ENCODE measurements around the gene ZNF77. TPM values are rescaled to one million over a fixed set of nuclear protein-coding genes. Genes with fewer than 3 reads are reported as not detected.
A peak's percentile ranks its signal among the peaks of the same experiment; 100 is the strongest.

The ZNF77 gene
- total RNA-seq (6.4 and 8.5 TPM in 2 replicates), polyA plus RNA-seq (3.1 and 4.0 TPM in 2 replicates), polyA minus RNA-seq (1.8 and 3.9 TPM in 2 replicates)
- total RNA-seq (2013) = 6.2 TPM

DNA sequence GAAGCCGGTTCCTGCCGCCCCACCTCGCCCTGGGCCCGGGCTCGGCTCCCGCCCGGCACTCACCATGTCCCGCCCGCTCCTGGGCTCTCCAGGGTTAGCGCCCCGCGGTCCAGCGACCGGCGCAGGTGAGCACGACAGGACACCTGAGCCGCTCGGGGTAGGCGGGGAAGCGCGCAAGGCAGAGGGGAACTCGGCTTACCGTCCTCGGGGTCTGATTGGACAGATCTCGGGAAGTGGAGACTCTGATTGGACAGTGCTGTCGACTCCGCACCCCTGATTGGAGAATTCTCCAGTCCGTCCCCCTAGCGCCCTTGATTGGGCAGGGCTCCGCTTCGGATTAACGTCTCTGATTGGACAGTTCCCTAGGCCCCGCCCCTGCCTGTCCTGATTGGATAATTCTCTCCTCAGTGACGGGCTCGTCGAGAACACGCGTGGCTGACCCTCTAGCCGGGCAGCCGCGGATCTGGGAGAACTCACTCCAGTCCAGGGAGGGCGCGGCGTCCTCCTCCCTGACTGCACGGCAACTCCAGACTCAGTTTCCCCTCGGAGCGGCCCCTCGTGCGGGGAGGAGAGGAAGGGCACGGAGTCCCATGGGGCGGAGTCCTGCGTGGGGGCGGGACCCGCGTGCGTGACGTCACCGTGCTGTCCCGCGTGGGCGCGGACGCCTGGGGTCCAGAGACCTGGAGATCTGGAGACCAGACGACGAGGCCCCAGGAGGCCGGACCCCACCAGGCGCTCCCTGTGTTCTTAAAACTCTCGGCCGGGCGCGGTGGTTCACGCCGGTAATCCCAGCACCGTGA is at the start of gene ZNF77:
Gene ZNF77, minus strand, starts transcription at position 197 of the 800 bp plus-strand sequence. Its CDS starts 131 bp downstream, at position 66.
- Histone ChIP-seq H3K9me3 (ENCODE audit: control extremely low read depth in 1 of 3, control insufficient read depth in 2 of 3, insufficient read depth in 1 of 3, low read length in 2 of 3) (no peaks in the 10 kb centered on the region), H3K9ac (ENCODE audit: low read length) (peak within 1 kb of the TSS; percentile 90), H3K36me3 (replicated peaks in 1 of 2; ENCODE audit: control extremely low read depth in 1 of 2, control insufficient read depth in 1 of 2, extremely low read depth in 1 of 2, insufficient read depth in 2 of 2, low read length in 1 of 2) (peaks cover 0 to 2% of the 10 kb centered on the region in 2 experiments), H3K27ac (ENCODE audit: low read length in 2 of 2) (peak within 1 kb of the TSS; percentile 81 to 94), H3K4me2 (replicated peaks; ENCODE audit: low read depth, low read length, poor library complexity, severe bottlenecking) (peak within 1 kb of the TSS; percentile 97), H3K4me1 (ENCODE audit: control insufficient read depth in 2 of 2, insufficient read depth in 2 of 2, low read length in 2 of 2) (peaks cover 14 to 28% of the 10 kb centered on the region in 2 donors), H3K27me3 (replicated peaks in 1 of 4; ENCODE audit: control extremely low read depth in 1 of 4, control insufficient read depth in 3 of 4, insufficient read depth in 4 of 4, low read length in 3 of 4) (no peaks in the 10 kb centered on the region), H4K20me1 (ENCODE audit: control insufficient read depth, insufficient read depth, low read length, poor library complexity, severe bottlenecking) (no peaks in the 10 kb centered on the region), H3K4me3 (ENCODE audit: control extremely low read depth in 1 of 5, extremely low read depth in 1 of 5, insufficient read depth in 1 of 5, low read depth in 2 of 5, low read length in 4 of 5) (peak within 1 kb of the TSS; percentile 3 to 87 (median 79)), H3K79me2 (ENCODE audit: control insufficient read depth, insufficient read depth, low read length) (peaks cover 29% of the 10 kb centered on the region), H2AFZ (ENCODE audit: insufficient read depth, low read depth, low read length, poor library complexity, severe bottlenecking) (peak within 1 kb of the TSS; percentile 97)
- peaks cover 35% of the 10 kb centered on the region for H3K4me1 Mint-ChIP-seq
- peak within 1 kb of the TSS; percentile 97 for H3K4me3 Mint-ChIP-seq
- H3K27ac Mint-ChIP-seq = peak within 1 kb of the TSS; percentile 96
- H3K27me3 Mint-ChIP-seq = no peaks in the 10 kb centered on the region
- ChIA-PET CTCF (interaction anchor here (0.6 kb wide), 1 partner anchor 13 kb away, joined by 3 read pairs; no protein-coding TSS in a partner anchor), POLR2A (no interaction called here)
- DNase-seq (peak; percentile 99), ATAC-seq (ENCODE audit: low read depth) (peak; percentile 97)
- intact Hi-C loops (cut with micrococcal nuclease) = loop anchor here (1.0 kb wide), 1 partner anchor 45 kb away; the partner anchor contains the start of gene ZNF57
- 1% methylated on average over 74 of the region's 74 CpGs for WGBS (ENCODE audit: insufficient coverage)
- no peaks in the 10 kb centered on the region for H3K9me3 Mint-ChIP-seq (ENCODE audit: insufficient read depth)
- peak; percentile 96 for TF ChIP-seq EZH2 (IDR thresholded peaks at IDR 0.05; ENCODE audit: borderline replicate concordance, insufficient read depth, low read depth, low read length, poor library complexity, severe bottlenecking)
- TF ChIP-seq, protein P1, sequence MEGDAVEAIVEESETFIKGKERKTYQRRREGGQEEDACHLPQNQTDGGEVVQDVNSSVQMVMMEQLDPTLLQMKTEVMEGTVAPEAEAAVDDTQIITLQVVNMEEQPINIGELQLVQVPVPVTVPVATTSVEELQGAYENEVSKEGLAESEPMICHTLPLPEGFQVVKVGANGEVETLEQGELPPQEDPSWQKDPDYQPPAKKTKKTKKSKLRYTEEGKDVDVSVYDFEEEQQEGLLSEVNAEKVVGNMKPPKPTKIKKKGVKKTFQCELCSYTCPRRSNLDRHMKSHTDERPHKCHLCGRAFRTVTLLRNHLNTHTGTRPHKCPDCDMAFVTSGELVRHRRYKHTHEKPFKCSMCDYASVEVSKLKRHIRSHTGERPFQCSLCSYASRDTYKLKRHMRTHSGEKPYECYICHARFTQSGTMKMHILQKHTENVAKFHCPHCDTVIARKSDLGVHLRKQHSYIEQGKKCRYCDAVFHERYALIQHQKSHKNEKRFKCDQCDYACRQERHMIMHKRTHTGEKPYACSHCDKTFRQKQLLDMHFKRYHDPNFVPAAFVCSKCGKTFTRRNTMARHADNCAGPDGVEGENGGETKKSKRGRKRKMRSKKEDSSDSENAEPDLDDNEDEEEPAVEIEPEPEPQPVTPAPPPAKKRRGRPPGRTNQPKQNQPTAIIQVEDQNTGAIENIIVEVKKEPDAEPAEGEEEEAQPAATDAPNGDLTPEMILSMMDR (IDR thresholded peaks at IDR 0.05) = no peak

DNA sequence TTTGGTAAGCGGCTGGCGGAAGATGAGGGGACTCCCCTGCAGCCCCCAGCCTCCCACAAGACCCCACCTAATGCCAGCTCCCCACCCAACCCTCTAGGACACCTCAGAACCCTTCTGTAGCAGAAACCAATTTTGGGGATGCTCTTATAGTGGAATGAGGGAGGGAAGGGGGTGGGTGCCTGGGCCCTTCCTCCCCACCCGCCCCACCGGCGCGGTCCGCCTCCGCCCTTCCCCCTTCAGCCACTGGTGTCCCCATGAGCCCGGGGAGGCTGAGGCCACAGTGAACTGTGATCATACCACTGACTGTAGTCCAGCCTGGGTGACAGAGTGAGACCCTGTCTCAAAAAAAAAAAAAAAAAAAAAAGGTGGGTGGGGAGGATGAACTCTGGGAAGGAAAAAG is 48.8 kb upstream of the ZNF77 start:
- Histone ChIP-seq H3K27ac (ENCODE audit: low read length in 2 of 2) (no peak overlapping the region), H3K9me3 (ENCODE audit: control extremely low read depth in 1 of 3, control insufficient read depth in 2 of 3, insufficient read depth in 1 of 3, low read length in 2 of 3) (peaks cover 0 to 3% (median 0%) of the 10 kb centered on the region in 3 donors), H4K20me1 (ENCODE audit: control insufficient read depth, insufficient read depth, low read length, poor library complexity, severe bottlenecking) (no peaks in the 10 kb centered on the region), H3K4me1 (ENCODE audit: control insufficient read depth in 2 of 2, insufficient read depth in 2 of 2, low read length in 2 of 2) (no peaks in the 10 kb centered on the region), H3K36me3 (replicated peaks in 1 of 2; ENCODE audit: control extremely low read depth in 1 of 2, control insufficient read depth in 1 of 2, extremely low read depth in 1 of 2, insufficient read depth in 2 of 2, low read length in 1 of 2) (no peaks in the 10 kb centered on the region), H3K27me3 (replicated peaks in 1 of 4; ENCODE audit: control extremely low read depth in 1 of 4, control insufficient read depth in 3 of 4, insufficient read depth in 4 of 4, low read length in 3 of 4) (peaks cover 0 to 3% (median 0%) of the 10 kb centered on the region in 4 experiments), H2AFZ (ENCODE audit: insufficient read depth, low read depth, low read length, poor library complexity, severe bottlenecking) (no peak overlapping the region), H3K4me2 (replicated peaks; ENCODE audit: low read depth, low read length, poor library complexity, severe bottlenecking) (no peak overlapping the region), H3K9ac (ENCODE audit: low read length) (no peak overlapping the region), H3K79me2 (ENCODE audit: control insufficient read depth, insufficient read depth, low read length) (no peaks in the 10 kb centered on the region), H3K4me3 (ENCODE audit: control extremely low read depth in 1 of 5, extremely low read depth in 1 of 5, insufficient read depth in 1 of 5, low read depth in 2 of 5, low read length in 4 of 5) (no peak overlapping the region)
- ChIA-PET POLR2A (no interaction called here), CTCF (no interaction called here)
- H3K4me1 Mint-ChIP-seq = no peaks in the 10 kb centered on the region
- peaks cover 3% of the 10 kb centered on the region for H3K27me3 Mint-ChIP-seq
- no peak overlapping the region for H3K4me3 Mint-ChIP-seq
- WGBS (ENCODE audit: insufficient coverage) = no CpG with 5 or more reads among the region's 9 CpGs
- DNase-seq = no peak
- ATAC-seq (ENCODE audit: low read depth) = no peak
- intact Hi-C loops (cut with micrococcal nuclease) = no loop called here
- no peaks in the 10 kb centered on the region for H3K9me3 Mint-ChIP-seq (ENCODE audit: insufficient read depth)
- no peak for TF ChIP-seq EZH2 (IDR thresholded peaks at IDR 0.05; ENCODE audit: borderline replicate concordance, insufficient read depth, low read depth, low read length, poor library complexity, severe bottlenecking)
- TF ChIP-seq, protein P1 (IDR thresholded peaks at IDR 0.05) = no peak
- no peak overlapping the region for H3K27ac Mint-ChIP-seq

All from B cell (primary cell).